ENCODE measurements around the gene IFIT1B.
"Not testable (repeated sequence)": the region's sequence is repeated elsewhere in the genome, so short reads cannot be mapped to it uniquely, and the experiment has no call there.

IFIT1B gene

DNA sequence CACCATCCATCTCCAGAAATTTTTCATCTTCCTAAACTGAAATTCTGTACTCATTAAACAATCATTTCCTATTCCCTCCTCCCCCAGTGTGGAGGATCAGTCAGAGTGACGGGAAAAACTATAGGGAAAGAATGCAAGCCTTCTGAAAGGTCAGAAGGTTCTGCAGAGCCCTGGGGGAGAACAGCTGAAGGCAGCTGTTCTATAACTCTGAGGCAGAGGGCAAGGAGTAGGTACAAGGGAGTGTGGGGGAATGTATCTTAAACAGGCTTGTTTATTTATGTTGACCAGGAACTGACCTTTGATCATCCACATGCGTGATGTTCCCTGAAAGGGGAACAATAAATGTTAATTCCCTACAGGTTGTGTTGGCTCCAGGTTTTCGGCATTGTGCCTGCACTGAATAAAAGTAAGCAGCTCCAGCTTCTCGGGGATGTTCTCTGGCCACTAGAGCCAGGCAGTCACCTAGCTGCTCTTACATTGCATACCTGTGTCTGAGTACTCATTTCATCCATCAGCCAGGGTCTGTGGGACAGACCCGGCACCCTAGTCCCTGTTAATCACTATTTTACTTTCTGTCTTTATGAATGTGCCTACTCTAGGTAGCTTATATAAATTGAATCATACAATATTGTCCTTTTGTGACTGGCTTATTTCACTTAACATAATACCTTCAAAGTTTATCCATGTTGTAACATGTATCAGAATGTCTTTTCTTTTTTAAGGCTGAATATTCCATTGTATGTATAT, 20.3 kb downstream of the IFIT1B start:
- intact Hi-C loops (cut with DNase I) = no loop called here
- no peak for DNase-seq

DNA sequence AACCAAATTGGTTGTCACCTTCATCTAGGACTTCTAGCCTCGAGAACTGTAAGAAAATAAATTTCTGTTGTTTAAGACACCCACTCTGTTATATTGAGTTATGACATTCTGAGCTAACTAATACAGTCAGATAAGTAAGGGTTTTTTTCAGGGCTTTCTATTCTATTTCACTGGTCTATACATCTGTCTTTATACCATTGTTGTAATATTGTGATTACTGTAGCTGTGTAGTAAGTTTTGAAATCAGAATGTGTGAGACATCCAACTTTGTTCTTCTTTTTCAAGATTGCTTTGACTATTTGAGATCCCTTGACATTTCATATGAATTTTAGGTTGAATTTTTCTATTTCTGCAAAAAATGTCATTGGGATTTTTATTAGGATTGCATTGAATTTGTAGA, 22.1 kb downstream of the IFIT1B start:
- intact Hi-C loops (cut with DNase I) = no loop called here
- DNase-seq = no peak

DNA sequence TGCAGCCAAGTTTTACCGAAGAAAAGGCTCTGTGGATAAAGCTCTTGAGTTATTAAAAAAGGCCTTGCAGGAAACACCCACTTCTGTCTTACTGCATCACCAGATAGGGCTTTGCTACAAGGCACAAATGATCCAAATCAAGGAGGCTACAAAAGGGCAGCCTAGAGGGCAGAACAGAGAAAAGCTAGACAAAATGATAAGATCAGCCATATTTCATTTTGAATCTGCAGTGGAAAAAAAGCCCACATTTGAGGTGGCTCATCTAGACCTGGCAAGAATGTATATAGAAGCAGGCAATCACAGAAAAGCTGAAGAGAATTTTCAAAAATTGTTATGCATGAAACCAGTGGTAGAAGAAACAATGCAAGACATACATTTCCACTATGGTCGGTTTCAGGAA, 25.2 kb downstream of the IFIT1B start:
- intact Hi-C loops (cut with DNase I) = no loop called here
- no peak for DNase-seq

DNA sequence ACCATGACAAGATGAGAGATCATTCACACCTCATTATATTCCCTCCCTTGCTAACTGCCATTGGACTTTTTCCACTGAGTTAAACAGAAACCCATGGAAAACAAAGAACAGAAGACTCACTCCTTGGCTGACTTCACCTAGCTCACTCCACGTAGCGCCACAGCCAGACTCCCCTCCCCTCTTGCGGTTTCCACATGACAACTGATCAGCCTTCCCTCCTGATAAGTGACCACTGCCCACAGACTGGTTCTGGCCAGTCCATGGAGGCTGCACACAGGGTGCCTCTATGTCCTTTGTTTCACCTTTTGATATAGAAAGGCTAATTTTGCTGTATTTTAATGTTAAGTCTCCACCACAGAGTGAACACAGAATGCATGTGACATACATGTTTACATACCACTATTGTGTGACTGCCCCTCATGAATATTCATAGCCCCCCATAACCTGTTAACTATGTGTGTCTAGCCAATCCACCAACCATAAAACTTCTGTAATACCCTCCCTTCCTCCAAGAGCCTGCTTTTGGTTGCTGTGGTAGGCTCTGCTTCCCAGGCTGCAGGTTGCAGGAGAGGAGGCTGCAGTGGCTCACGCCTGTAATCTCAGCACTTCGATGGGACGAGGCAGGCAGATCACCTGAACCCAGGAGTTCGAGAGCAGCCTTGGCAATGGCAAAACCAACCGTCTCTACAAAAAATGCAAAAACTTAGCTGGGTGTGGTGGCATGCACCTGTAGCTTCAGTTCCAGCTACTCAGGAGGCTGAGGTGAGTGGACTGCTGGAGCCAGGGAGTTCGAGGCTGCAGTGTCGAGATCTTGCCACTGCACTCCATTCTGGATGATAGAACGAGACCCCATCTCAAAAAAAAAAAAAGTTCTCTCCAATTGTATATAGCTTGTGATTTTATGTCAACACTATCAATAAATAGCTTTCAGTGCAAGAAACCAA, 26.5 kb downstream of the IFIT1B start:
- no peak for DNase-seq

DNA sequence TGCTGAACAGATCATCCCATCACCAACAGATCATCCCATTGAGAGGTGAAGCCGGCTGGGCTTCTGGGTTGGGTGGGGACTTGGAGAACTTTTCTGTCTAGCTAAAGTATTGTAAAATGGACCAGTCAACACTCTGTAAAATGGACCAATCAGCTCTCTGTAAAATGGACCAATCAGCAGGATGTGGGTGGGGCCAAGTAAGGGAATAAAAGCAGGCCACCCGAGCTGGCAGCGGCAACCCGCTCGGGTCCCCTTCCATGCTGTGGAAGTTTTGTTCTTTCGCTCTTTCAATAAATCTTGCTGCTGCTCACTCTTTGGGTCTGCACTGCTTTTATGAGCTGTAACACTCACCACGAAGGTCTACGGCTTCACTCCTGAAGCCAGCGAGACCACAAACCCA, 28.3 kb downstream of the IFIT1B start:
- DNase-seq; intact Hi-C loops (cut with DNase I): not testable (repeated sequence)

More for the DNA sequence above, 26.5 kb downstream of the IFIT1B start:
- intact Hi-C loops (cut with DNase I) = no loop called here

DNA sequence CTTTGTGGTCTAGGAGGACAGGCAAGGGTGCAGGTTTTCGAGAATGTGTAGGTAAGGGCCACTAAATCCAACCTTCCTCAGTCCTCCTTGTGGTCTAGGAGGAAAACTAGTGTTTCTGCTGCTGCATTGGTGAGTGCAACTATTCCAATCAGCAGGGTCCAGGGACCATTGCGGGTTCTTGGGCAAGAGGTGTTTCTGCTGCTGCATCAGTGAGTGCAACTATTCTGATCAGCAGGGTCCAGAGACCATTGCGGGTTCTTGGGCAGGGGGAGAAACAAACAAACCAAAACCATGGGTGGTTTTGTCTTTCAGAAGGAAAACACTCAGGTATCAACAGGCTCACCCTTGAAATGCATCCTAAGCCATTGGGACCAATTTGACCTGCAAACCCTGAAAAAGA, 29.9 kb downstream of the IFIT1B start:
- intact Hi-C loops (cut with DNase I); DNase-seq: not testable (repeated sequence)

DNA sequence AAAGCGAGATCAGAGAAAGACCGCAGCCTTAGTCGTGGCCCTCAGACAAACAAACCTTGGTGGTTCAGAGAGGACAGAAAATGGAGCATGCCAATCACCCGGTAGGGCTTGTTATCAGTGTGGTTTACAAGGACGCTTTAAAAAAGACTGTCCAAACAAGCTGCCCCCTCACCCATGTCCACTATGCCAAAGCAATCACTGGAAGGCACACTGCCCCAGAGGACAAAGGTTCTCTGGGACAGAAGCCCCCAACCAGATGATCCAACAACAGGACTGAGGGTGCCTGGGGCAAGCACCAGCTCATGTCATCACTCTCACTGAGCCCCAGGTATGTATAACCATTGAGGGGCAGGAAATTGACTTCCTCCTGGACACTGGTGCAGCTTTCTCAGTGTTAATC, 31.4 kb downstream of the IFIT1B start:
- intact Hi-C loops (cut with DNase I); DNase-seq: not testable (repeated sequence)

DNA sequence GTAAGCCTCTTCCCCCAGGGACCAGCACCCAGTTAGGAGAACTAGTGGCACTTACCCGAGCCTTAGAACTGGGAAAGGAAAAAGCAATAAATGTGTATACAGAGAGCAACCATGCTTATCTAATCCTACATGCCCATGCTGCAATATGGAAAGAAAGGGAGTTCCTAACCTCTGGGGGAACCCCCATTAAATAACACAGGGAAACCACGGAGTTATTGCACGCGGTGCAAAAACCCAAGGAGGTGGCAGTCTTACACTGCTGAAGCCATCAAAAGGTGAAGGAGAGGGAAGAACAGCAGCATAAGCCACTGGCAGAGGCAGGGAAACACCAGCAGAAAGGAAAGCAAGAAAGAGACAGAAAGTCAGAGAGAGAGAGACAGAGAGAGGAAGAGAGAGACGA, 32.7 kb downstream of the IFIT1B start:
- intact Hi-C loops (cut with DNase I); DNase-seq: not testable (repeated sequence)

DNA sequence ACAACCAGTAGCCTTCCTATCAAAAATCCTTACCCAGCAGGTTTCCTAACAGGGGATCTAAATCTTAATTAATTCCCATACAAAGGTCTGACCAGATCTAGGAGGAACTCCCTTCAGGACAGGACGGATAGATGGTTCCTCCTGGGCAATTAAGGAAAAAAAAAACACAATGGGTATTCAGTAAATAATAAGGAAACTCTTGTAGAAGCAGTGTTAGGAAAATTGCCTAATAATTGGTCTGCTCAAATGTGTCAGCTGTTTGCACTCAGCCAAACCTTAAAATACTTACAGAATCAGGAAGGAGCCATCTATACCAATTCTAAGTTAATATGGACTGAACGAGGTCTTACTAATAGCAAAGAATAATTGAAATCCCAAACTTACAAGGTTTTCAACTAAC, 33.3 kb downstream of the IFIT1B start:
- intact Hi-C loops (cut with DNase I); DNase-seq: not testable (repeated sequence)

DNA sequence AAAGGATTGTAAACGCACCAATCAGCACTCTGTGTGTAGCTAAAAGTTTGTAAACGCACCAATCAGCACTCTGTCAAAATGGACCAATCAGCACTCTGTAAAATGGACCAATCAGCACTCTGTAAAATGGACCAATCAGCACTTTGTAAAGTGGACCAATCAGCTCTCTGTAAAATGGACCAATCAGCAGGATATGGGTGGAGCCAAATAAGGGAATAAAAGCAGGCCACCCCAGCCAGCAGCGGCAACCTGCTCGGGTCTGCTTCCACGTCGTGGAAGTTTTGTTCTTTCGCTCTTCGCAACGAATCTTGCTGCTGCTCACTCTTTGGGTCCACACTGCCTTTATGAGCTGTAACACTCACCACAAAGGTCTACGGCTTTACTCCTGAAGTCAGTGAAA, 34.4 kb downstream of the IFIT1B start:
- intact Hi-C loops (cut with DNase I); DNase-seq: not testable (repeated sequence)

DNA sequence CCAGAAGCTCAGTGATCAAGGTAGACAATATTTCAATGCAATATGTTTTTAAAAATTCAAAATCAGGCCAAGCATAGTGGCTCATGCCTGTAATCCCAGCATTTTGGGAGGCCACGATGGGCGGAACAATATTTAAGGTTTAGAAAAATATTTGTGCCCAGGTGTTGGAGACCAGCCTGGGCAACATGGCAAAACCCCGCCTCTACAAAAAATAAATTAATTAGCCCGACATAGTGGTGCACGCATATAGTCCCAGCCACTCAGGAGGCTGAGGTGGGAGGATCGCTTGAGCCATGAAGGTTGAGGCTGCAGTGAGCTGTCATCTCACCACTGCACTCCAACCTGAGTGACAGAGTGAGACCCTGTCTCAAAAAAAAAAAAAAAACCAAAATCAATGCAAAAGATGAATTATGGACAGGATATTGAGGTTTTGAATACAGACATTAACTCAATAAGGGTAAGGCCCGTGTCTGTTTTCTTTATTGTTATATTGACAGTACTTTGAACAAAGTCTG, 35.6 kb downstream of the IFIT1B start:
- intact Hi-C loops (cut with DNase I) = no loop called here
- DNase-seq = no peak

DNA sequence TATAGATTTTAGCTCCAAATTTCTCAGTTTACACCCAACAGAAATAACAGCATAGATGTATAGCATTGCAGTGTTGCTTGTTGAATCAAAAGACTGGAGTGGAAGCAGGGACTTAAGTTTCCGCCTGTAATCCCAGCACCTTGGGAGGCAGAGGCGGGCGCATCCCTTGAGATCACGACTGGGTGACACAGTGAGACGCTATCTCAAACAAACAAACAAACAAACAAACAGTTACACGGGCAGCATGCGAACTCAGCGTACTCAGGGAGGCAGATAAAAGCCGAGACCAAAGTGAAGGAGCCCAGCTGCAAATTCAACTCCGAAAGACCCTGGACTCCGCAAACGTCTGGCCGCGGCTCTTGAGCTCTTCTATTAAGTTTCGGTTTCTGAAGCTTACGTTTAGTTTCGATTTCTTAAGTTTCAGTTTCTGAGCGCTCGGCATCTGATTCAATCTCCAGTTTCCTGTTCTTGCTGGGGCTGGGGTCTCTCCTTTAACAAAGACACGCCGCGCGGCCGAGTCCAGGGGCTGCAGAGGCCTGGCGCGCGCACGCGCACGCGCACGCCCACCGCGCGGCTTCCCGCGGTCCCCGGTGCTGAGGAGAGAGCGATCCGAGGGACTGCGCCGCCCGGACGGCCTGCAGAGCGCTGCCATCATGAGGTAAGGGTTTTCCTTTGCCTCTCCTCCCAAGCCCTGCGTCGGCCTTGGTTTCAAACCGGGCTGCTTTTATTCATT, 36.5 kb downstream of the IFIT1B start, which contains the start of gene IFIT5:
Gene IFIT5, plus strand, starts transcription at position 423 of the 733 bp plus-strand sequence. Its CDS starts 231 bp downstream, at position 654.
- intact Hi-C loops (cut with DNase I) = loop anchor here (2.0 kb wide), 1 partner anchor 22 kb away; the partner anchor contains the start of gene IFIT1
- DNase-seq = peak; percentile 48 to 90 (median 79)

DNA sequence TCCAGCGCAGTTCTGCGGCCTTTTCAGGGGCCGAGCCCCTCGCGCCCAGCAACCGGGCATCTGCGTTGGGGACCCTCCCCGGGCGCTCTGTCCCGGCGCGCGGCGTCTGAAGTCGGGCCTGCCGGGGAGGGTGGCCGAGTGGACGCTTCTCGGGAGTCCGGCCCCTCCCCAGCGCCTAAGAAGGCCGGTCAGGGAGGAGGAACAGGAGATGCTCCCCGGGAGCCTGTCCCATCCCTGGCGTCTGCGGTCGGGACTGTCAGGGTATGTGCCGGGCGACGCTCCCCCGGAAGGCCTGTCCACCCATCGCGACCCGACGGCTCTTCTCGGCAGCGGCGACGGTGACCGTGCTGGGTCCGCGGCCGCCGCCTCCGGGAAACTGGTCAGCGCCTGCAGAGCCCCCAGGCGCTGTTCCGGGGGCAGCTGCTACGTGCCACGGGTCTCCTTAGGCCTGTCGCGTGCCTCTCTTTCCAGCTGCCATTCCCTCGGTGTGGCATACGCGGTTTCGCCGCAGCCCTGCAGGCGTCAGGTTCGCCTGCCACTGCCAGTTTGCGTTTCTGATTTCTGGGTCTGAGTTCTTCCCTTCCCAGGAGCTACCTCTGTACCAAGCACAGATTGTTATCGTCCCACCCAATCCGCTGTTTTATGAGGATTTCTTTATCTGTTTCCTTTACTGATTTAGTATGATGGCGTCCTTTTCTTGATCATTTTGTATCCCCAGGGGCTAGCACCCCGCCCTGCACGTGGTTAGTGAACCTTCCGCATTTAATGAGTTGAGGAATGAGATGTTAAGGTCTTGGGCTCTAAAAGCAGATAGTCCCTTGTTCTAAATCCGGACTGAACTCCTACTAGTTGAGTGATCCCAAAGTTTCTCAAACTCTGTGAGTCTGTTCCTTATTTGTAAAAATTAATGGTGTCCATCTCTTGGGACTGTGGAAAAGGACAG, 37.3 kb downstream of the IFIT1B start:
- intact Hi-C loops (cut with DNase I) = loop anchor here (2.0 kb wide), 1 partner anchor 22 kb away; the partner anchor contains the start of gene IFIT1
- peak in 38 of 42 donors; percentile 23 to 77 (median 53) for DNase-seq

DNA sequence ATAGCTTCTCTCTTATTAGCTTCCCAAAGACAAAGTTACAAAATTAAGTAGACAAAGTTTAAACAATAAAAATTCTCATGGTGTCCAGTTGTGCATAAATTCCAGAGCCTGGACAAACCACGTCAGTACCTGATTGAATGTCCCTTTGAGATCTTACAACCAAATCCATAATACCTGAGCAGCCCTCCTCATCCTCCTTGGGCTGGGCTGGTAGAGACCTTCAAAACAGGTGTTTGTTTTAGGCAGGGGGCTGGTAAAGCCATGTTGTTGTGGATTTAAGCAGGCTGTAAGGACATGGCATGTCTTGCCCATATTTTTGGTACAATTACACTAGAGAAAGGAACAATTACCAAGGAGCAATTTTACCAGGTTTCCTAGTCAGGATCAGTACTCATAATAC, 38.6 kb downstream of the IFIT1B start:
- intact Hi-C loops (cut with DNase I) = no loop called here
- no peak for DNase-seq

DNA sequence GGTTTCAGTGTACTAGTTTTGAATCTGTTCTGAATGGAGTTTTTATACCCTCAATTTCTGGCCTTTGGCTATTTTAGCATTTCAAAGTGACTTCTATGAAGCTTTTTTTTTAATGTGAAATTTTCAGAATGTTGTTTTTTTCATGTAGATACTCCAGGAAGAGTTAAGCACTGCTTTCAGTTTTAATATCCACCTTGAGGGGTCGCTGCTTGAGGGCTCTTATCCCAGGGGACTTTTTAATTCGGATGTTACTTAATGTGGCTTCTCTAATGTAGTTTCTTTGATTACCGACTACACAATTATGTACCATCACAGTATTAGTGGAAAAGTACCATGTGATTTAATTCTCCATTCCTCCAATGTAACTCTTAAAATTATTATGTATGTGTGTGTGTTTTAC, 41.7 kb downstream of the IFIT1B start:
- intact Hi-C loops (cut with DNase I) = no loop called here
- DNase-seq = no peak

DNA sequence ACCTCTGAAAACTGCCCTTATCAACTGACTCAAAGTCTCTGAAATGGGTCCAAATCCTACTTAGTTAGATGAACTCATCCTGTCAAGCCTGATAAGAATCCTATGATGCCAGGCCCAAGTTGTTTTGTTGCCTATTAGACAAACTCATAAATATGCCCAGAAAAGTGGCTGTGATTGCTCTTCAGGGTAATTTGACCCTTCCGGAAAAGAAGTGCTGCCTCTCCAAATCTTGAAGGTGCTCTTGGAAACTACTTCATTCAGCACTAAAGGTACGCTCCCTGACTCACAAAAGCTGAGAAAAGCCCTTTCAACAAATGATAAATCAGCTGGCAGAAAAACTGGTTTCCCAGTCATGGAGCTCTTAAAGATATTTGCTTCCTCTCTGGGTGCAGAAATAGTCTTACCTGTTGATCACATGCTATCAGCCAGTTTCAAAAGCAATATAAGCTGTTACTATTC, 43.2 kb downstream of the IFIT1B start:
- DNase-seq = no peak
- intact Hi-C loops (cut with DNase I) = no loop called here

DNA sequence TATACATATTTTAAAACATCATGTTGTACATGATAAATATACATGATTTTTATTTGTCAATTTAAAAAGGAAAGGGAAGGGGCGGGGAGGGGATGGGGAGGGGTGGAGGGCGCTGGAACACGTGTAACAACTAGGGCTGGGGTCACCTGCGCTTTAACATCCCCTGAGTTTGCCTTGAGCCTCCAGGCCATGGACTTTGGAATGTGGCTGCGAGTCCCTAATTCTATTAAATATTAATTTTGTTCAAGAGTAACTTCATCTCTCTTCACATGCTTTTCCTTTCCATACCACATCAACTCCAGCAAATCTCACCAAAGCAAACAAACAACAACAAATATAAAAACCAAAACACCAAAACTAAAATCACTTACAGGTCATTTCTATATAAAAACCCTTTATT, 47.1 kb downstream of the IFIT1B start:
- no peak for DNase-seq

More for the DNA sequence above, 47.1 kb downstream of the IFIT1B start:
- intact Hi-C loops (cut with DNase I) = no loop called here
